HG03139 (cell line): Measurements from ENCODE around the gene ATP6V1C2.
"Not testable (repeated sequence)": the region's sequence is repeated elsewhere in the genome, so short reads cannot be mapped to it uniquely, and the experiment has no call there.

ENCODE experiments used
- ATAC-seq: cut with Tn5 transposase; IDR thresholded peaks from one replicate; pipeline ENCODE4 v1.9.1; 2021; ENCODE audit not compliant: unreplicated experiment

ATP6V1C2 gene

DNA sequence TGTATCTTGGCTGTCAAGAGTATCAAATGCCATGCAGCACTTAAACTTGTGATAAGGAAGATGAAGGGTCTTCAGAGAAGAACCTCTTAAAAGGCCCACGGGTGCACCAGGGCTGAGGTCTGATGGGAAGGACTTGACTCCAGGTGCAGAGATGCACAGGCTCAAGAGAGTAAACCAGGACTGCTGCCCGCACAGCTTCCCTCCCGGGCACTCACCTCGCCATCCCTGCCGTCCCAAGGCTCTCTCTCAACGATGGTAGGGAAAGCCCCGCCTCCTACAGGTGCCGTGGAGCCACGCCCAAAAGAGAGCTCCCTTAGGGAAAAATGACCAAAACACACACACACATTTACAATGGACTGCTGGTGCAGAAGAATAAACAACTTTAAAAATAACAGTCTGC lies 63.3 kb downstream of the ATP6V1C2 start:
- ATAC-seq, result no peak

DNA sequence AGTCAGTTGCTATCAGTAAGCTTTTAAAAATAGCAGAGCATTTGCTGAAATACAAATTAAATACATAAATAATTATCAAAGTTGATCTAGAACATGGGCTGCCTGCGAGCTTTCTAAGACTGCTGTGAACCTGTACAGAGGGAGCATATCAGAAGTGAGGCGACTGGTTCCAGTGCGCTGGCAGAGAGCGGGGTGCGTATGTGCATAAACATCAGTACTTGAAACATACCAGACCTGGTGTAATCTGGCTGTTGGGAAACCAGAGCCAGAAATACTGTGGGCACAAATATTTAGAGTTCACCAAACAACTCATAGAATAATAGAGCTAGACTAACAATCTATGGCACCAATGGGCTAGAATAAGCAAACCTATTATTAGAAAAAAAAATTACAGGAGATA lies 63.8 kb downstream of the ATP6V1C2 start:
- no peak for ATAC-seq

DNA sequence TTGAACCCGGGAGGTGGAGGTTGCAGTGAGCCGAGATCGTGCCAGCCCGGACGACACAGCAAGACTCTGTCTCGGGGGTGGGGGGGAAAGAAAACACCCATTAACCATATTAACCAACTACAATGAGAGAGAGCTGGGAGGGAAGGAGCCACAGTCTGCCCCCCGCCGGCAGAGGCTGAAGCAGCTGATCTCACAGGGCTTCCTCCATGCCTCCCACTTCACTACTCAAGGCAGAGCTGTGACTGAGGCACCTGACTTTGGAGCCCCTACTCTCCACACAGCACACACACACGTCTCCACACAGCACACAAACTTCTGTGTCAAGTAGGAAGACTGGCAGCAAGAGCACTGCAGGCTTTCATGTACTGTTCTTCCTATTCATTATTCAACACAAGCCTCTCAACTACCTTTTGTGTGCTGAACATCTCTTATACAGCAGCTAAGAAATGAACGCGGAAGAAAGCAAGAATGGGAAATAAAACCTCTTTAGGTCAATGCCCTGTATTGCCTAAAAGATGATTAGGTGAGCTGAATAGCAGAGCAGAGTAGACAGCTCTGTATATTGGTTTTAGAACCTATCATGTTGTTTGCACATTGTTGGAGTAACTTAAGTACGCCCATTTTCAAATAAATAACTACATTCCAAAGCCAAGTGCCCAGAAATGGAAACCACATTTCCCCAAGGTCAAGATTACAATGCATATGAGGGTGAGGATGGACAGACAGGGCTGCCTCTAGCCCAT lies 65.0 kb downstream of the ATP6V1C2 start:
- no peak for ATAC-seq

DNA sequence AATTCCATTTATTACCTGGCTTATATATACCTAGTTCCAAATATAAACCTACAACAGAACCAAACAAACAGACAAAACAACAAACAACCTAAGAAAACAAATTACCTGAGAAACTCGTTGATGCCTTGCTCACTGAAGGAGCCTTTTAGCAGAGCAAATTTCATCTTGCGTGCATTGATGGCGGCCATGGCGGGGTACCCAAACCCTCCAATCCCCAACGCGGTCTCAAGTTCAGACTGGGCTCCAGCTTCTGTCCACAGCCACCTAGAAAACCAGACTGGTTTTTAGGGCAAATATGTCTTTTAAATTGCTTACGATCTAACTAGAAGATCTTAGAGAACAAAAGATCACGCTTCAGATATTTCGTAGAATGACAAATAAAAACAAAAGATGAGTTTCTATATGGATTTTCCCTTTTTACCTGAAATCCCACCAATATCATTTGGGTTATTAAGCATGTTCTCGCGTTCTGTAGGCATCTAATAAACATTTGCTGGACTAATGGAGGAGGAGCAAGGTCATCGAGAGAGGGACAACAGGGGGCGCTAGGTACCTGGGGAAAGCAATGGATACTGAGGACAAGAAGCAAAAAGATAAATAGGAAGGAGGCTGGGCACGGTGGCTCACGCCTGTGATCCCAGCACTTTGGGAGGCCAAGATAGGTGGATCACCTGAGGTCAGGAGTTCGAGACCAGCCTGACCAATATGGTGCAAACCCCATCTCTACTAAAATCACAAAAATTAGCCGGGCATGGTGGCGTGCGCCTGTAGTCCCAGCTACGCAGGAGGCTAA lies 65.9 kb downstream of the ATP6V1C2 start:
- no peak for ATAC-seq

DNA sequence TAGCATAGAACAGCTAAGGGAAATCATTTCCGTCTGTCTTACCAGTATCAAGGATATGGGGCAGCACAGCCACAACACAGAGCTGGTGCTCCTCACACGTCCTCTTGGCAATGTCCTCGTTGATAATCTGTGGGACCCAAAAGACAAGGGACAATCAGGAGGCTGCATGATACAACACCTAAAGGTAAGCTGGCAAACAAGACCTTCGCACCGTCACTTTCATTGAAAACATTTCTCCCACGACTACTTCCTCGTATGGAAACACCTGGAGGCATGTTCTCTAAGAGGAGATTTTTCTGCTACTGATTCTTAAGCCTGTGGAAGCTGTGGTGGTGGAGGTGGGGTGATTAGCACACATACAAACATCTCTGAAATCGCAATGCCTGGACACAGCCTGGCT lies 67.4 kb downstream of the ATP6V1C2 start:
- no peak for ATAC-seq

DNA sequence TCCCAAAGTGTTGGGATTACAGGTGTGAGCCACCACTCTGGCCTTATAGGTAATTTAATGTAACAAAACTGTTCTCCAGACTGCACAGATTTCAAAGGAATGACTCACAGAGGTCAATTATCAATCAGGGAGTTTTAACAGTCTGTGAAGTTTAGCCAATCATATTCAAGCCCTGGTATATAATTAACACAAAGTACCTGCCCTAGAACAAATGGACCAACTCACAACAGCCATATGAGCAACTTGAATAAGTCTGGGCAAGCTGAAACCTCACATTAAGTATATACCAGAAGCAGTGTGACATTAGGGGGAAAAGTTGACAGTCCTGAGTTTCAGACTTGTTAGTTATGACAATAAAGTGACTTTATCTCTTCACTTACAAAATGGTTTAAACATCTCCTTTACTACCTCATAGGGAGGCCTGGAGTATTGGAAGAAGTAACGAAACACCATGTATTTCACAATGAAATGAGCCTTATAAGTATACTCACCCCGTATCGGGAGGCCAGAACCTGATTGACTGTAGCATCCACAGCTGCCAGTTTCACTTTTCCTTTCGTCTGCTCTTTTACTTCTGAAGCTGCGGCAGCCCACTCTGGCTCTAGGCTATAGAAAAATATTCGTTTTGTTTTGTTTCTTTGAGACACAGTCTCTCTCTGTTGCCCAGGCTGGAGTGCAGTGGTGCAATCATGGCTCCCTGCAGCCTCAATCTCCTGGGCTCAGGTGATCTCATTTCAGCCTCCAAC lies 69.0 kb downstream of the ATP6V1C2 start:
- ATAC-seq, result peak; percentile 81

DNA sequence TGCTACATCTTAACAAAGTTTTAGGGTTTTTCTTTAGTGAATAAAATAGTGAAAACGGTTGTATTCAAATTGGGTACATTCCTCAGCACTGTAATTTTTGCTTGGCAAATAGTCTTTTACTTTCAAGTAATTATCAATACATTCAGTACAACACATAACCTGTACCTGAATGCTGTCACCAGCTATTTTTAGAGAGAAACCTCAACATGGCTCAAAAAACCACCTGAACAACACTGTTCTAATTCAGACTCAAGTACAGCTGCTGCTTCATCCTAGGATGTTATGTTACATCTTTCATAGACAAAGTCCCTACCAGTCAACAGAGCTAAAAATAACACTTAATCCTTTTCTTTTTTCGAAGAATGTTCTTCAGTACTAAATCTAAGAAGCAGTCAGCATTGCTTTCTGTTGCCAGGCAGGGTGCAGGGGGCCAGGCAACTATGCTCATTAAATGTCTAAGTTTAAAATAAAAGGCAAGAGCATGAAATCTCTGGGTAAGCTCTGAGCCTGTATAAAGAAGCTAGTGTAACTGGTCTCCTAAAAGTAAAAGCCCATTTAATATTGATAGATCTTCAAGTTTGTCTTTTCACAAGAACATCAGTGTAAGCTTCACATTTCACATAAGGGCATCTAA lies 70.7 kb downstream of the ATP6V1C2 start:
- no peak for ATAC-seq

DNA sequence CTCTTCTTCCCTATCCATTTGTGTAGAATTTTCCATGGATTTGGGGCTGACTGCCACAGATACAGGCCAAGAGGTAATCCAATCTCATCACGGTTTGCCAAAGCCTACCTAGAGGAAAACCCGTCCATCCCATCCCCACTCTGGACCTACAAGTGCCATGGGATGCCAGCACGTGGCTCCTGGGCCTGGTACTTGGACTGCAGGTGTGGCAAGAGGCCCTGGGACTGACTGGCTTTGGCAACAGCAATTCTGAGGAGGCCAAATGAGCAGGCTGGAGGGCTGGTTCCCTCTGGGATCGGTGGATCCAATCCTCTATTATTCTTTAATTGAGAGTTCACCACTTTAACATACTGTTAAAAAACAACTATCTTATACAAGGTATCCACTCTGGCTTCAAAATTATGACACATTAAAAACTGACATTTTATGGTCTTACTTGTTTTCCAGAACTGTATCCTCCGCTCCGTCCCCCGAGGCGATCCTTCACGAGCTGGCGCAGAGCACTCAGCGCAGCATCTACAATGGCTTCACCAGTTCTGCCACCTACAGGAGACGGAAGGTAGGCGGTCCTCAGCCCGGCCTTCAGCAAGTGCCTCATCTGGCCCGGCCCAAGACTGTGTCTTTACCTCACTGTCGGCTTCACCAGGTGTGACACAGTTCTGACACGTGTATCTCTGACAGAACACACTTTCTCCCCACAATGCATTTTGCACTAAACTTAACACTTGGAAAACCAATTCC lies 71.4 kb downstream of the ATP6V1C2 start:
- ATAC-seq, result no peak

DNA sequence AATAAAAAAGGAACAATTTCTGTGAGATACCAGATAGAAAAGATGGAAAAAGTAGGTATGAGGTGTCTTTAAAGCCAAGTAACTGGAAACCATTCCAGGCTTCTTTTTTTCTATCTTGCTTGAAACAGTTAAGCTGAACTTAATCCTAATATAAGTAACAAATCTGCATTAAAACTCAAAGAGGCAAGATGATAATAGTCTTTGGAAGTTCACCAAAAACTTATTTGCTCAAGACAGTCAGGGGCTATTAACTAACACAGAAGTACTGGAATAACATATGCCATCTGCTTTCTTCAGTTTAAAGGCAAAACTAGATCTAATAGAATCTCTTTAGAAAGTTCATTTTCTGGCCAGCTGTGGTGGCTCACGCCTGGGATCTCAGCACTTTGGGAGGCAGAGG lies 72.4 kb downstream of the ATP6V1C2 start:
- no peak for ATAC-seq

DNA sequence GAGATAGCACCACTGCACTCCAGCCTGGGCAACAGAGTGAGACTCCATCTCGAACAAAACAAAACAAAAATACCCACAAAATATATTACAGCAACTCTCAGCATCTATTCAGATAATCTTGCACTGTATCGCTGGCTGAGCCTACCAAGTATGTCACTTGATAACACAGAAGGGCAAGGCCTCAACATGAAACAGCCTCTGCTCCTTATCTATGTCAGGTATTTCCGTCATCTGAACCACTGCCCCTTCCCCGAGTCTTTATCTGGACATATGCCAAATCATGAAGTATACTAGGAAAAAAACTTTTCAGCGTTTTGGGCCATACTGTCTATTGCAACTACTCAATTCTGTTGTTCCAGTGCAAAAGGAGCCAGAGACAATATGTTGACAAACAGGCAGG lies 73.4 kb downstream of the ATP6V1C2 start:
- ATAC-seq, result no peak

DNA sequence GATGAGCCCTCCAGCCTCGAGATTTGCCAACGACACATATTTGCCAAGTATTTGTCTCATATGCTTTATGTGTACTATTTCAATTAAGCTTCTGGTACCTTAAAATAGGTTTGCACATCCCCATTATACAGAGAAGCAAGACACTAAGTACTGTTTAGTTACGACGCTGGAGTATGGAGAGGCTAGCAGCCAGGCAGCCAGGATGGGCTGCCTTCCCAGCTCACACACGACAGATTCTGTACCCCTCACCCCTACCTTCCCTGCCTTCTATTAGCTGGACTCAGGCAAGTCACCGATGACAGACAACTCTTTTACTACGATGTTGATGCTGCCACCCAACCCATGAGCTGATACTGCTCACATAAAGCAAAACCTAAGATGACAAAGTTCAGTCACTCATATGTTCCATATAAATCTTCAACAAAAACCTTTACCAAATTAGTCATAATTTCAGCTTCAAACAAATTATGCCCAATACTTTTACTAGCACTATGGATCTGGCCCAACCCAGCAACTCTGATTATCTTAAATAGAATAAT lies 74.1 kb downstream of the ATP6V1C2 start:
- no peak for ATAC-seq

DNA sequence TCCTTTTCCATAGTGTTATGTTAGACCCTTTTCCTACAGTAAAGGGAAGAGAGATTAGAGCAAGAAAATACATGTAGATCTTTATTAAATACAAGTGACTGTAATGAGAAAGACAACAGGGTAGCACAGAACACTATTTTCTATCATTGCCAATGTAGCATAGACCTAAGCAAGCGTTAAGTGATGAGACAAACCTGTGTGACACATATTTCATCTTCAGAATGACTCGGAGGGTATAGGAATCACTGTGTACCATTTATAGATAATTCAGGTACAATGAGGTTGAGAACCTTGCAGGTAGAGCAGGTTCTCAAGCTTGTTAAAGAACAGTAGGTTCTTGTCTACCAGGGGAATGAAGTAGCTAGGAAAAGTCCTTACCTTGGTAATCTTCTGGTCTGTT lies 75.3 kb downstream of the ATP6V1C2 start:
- ATAC-seq, result no peak

DNA sequence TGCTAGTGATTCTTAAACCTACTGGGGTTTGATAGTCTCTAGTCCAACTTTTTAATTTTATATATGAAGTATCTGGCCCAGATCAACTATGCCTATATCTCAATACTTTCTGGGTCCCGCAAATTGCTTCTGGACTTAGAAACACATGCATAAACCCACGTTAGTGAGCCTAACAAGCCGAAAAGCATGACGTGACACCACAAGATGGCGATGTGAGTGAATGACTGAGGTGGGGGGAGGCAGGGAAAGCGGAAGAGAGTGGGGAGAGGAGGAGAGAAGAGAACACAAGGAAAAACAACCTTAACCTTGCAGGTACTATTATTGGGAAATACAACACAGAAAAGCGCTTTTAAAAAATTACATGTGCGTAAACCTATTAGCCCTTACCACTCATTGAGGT lies 77.4 kb downstream of the ATP6V1C2 start:
- no peak for ATAC-seq

DNA sequence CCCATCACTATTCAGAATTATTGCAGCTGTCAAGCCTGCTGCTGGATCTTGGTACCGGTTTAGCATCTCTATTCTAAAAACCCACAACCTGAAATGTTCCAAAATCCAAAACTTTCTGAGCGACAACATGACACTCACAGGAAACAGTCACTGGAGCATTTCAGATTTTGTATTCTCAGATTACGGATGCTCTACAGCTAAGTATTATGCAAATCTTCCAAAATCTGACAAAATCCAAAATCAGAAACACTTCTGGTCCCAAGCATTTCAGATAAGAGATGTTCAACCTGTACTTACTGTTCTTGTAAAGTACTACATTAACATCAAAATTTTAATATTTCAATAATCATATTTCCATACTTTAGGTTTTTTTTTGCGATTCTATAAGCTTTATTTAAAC lies 78.7 kb downstream of the ATP6V1C2 start:
- no peak for ATAC-seq

DNA sequence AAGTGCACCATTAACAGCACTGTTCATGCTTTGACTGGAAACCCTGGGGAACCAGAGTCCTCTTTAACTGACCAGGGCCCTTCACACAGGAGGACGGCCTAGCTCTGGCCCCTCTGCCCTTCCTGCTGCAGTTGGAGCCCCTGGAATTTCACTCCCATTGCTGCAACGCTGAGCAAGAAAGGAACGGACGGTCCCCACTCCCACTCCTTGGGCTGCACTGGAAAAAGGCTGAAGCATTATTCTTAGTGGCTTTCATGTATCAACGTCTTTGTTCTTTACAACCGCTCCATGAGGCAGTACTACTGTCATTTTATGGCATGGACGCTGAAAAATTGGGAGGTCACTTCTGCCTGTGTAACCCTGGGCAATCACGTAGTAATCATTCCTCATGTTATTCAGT lies 81.2 kb downstream of the ATP6V1C2 start:
- ATAC-seq, result no peak

DNA sequence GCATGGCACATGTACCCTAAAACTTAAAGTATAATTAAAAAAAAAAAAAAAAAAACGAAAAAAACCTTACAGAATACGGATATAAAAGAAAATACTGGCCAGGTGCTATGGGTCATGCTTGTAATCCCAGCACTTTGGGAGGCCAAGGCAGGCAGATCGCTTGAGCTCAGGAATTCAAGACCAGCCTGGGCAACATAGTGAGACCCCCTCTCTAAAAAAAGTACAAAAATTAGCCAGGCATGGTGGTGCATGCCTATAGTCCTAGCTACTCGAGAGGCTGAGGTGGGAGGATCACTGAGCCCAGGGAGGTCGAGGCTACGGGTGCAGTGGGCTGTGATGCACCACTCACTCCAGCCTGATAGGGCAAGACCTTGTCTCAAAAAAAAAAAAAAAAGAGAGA lies 84.6 kb downstream of the ATP6V1C2 start:
- not testable (repeated sequence) for ATAC-seq

DNA sequence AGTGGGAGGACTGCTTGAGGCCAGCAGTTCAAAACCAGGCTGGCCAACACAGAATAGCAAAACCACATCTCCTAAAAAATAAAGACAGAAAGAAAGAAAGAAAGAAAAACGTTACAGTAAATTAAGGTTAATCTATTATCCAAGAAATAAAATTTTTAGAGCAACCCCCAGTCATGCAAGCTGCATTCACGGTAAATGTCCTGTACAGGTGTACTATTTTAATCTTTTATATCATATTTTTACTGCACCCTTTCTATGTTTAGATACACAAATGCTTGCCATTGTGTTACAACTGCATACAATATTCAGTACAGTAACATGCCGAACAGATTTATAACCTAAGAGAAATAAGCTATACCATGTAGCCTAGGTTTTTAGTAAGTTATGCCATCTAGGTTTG lies 85.1 kb downstream of the ATP6V1C2 start:
- ATAC-seq, result no peak

DNA sequence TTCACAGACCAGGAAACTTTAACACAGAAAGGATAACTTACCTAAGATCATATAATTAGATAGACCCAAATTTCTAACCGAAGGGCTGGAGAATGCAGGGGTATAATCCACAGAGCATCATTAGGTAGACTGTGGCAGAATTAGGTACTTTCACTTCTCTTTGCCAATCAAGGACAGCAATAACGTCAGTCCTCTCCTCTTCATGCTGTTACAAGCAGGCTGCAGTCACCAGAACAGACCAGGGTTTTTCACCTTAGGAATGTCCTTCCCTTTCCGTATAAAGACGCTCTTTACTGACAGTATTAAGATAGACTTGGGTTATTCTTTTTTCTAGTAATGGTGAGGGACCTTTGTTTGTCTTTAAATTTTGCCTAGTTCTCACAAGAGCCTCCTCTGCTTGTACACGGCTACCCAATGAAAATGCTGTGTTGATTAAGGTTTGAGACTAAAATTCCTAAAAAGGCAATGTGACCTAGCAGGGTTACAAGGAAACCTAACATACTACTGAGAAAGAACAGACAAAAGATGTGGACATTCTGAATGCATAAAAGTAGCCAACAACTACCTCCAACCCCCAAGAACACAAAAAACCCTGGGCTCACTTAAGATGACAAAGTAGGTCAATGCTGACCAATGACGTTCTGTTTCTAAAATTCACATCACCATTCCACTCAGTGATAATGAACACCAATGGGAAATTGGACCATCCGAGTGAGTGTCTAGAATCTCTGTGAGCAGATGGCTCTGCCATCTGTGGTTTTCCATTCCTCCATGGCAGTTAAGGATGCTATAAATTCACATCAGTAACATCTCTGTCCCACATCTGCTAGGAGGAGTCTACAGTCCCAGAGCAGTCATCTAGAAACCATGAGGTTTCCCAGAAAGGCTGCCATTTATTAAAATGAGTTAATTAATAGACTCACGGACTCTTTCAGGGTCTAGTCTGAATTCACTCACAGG lies 89.1 kb downstream of the ATP6V1C2 start:
- ATAC-seq, result peak; percentile 21

DNA sequence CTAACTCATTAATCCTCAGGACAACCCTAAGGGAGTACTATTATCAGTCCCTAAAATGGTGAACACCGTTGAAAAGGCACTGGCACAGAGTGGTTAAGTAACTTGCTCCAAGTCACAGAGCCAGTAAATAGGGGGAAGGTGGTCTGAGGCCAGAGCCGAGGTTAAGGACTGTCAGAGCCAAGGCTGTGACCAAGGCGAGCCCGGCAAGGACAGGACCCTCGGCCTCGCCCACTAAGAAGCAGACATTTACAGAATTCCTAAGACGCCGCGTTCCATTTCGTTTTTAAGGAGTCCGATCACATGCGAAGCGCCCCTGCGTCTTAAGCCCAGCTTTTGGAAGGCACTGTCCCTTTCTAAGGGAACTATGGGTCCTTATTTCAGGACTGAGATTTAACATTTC lies 90.1 kb downstream of the ATP6V1C2 start:
- ATAC-seq, result no peak
